ENCODE results near the gene CAMK2A. TPM values are rescaled to one million over a fixed set of nuclear protein-coding genes. Genes with fewer than 3 reads are reported as not detected.

The CAMK2A gene
- total RNA-seq, 1 donor from 2014 or later, result not detected

DNA sequence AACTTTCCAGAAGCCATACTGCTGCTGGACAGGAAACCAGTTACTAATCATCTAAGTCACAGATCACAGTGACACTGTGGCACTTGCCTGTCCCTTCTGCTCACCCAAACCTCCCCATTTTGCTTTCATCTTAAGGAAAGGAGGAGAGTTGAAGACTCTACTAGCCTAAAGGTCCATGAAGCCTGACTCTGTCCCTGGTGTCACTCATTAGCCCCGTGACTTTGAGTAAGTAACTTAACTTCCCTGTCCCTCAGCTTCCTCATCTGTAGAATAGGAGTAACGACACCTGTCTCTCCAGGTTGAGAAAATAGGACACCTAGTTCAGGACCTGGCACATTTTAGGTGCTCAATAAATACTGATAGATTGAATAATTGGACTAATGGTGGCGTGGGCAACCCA is 100.2 kb downstream of the CAMK2A start:
- Mint-ChIP-seq H3K27ac (ENCODE audit: unreplicated experiment) (no peak overlapping the region), H3K4me1 (ENCODE audit: unreplicated experiment) (no peaks in the 10 kb centered on the region), H3K27me3 (ENCODE audit: unreplicated experiment) (peaks cover 38% of the 10 kb centered on the region), H3K4me3 (ENCODE audit: unreplicated experiment) (no peak overlapping the region), H3K9me3 (ENCODE audit: unreplicated experiment) (no peaks in the 10 kb centered on the region), H3K36me3 (ENCODE audit: unreplicated experiment) (no peaks in the 10 kb centered on the region)
- no peak for DNase-seq (ENCODE audit: extremely low spot score, unreplicated experiment)
- TF ChIP-seq, protein P1, sequence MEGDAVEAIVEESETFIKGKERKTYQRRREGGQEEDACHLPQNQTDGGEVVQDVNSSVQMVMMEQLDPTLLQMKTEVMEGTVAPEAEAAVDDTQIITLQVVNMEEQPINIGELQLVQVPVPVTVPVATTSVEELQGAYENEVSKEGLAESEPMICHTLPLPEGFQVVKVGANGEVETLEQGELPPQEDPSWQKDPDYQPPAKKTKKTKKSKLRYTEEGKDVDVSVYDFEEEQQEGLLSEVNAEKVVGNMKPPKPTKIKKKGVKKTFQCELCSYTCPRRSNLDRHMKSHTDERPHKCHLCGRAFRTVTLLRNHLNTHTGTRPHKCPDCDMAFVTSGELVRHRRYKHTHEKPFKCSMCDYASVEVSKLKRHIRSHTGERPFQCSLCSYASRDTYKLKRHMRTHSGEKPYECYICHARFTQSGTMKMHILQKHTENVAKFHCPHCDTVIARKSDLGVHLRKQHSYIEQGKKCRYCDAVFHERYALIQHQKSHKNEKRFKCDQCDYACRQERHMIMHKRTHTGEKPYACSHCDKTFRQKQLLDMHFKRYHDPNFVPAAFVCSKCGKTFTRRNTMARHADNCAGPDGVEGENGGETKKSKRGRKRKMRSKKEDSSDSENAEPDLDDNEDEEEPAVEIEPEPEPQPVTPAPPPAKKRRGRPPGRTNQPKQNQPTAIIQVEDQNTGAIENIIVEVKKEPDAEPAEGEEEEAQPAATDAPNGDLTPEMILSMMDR (IDR thresholded peaks at IDR 0.05), result no peak

DNA sequence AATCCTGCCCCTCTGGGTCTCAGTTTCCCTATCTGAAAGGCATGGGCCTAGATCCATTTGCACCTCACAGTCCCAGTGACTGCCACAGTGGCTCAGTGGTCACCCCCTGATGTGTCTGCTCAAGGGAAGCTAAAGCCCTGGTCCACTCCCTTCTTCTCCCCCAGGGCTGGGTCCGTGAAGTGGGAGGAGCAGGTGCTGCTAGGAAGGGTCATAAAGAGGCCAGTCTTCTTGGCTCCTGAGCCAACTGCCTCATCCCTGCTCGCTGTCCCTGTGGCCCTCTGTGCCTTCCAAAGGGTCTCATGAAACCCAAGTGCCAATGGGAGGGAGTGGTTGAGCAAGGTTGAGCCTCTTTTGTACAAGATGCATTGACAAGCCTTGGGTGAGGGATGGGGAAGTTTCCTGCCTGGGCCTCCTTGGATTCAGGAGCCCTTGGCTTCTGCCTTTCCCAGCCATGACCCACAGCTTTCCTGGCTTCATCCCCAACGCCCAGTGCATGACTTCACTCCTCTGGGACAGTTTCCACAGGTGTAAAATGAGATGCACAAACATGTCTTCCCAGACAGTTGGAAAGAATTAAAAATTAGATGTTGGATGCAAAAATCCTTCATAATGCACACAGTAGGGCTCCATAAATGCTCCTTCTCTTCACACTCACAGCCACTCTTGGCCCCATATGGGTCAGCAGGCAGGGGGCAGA is 101.3 kb downstream of the CAMK2A start:
- peaks cover 38% of the 10 kb centered on the region for H3K27me3 Mint-ChIP-seq (ENCODE audit: unreplicated experiment)
- H3K27ac Mint-ChIP-seq (ENCODE audit: unreplicated experiment), result no peak overlapping the region
- no peaks in the 10 kb centered on the region for H3K4me1 Mint-ChIP-seq (ENCODE audit: unreplicated experiment)
- H3K9me3 Mint-ChIP-seq (ENCODE audit: unreplicated experiment), result no peaks in the 10 kb centered on the region
- H3K36me3 Mint-ChIP-seq (ENCODE audit: unreplicated experiment), result no peaks in the 10 kb centered on the region
- TF ChIP-seq, protein P1 (IDR thresholded peaks at IDR 0.05), result no peak
- no peak for DNase-seq (ENCODE audit: extremely low spot score, unreplicated experiment)
- no peak overlapping the region for H3K4me3 Mint-ChIP-seq (ENCODE audit: unreplicated experiment)

DNA sequence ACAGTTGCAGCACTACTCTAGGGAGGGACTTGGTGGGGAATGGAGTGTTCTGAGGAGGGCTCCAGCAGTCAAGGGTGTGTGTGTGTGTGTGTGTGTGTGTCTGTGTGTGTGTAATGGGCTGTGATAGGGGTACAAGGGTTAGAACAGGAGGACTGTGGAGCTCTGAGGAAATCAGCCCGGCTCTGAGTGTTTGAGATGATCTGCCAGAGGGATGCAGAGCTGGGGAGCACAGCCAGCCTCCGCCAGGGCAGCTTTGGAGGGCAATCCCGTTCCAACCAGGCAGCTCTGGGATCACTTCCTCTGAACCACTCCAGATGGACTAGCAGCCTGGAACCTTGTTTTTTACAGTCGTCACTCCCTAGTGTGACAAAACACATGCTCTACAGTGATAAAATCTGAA is 102.7 kb downstream of the CAMK2A start:
- Mint-ChIP-seq H3K9me3 (ENCODE audit: unreplicated experiment) (no peaks in the 10 kb centered on the region), H3K4me1 (ENCODE audit: unreplicated experiment) (no peaks in the 10 kb centered on the region), H3K27me3 (ENCODE audit: unreplicated experiment) (peaks cover 30% of the 10 kb centered on the region), H3K27ac (ENCODE audit: unreplicated experiment) (no peak overlapping the region), H3K36me3 (ENCODE audit: unreplicated experiment) (no peaks in the 10 kb centered on the region), H3K4me3 (ENCODE audit: unreplicated experiment) (no peak overlapping the region)
- TF ChIP-seq, protein P1 (IDR thresholded peaks at IDR 0.05), result no peak
- DNase-seq (ENCODE audit: extremely low spot score, unreplicated experiment), result no peak

DNA sequence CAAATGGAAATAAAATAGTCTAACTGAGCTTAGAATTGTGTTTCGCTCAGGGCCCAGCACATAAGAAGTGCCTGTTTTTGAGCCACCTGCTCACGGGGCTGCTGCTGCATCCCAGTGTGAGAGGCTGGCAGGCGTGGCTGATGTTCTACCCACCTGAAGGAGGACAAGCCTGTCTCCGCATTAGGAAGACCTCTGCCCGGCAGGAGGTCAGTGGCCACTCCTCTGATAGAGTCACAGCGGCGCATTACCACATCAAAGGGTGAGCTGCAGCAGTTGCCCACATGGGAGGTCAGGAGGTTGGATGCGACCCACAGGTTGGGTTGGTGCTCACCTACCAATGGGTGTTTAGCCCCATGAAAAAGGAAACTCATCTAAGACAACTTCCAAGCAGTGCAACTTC is 103.4 kb downstream of the CAMK2A start:
- Mint-ChIP-seq H3K4me3 (ENCODE audit: unreplicated experiment) (no peak overlapping the region), H3K4me1 (ENCODE audit: unreplicated experiment) (peaks cover 2% of the 10 kb centered on the region), H3K27ac (ENCODE audit: unreplicated experiment) (no peak overlapping the region), H3K9me3 (ENCODE audit: unreplicated experiment) (no peaks in the 10 kb centered on the region), H3K27me3 (ENCODE audit: unreplicated experiment) (peaks cover 24% of the 10 kb centered on the region), H3K36me3 (ENCODE audit: unreplicated experiment) (no peaks in the 10 kb centered on the region)
- no peak for DNase-seq (ENCODE audit: extremely low spot score, unreplicated experiment)
- TF ChIP-seq, protein P1 (IDR thresholded peaks at IDR 0.05), result no peak

DNA sequence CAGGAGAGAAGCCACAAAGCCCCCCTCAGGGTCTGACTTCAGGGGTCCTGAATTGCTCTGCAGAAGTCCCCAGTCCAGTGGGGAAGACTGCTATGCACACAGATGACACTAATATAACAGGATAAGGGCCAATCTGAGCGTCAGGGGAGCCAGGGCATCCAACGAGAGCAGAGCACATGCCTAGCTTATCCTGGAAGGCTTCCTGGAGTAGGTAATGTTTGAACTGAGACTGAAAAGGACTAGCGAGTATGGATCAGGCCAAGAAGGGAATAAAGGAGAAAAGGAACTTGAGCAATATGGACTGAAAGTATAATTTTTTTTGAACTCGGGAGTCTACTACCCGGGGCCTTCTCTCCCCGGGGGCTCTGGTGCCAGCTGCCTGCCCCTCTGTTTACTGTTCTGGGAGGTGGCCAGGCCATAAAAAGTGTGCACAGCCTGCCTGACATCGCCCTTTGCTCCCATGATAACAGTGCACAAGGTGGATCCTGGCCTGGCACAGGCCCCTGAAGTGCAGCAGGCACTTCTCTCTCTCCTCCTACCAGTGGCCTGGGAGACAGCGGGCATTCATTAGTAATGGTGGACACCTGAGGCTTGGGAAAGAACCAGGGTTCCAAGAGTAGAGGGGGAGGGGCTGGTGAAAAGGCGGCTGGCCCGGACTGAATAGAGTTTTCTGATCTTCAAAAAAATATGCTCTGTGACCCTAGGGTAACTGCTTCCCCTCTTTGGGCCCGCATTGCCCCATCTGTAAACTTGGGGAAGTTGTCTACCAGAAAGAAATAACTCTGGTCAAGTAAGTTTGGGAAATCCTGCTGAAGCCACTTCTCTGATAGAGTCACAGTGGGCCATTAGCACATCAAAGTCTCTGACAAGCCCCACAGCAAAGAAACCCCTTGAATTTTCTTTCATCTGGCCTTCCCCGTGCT is 104.3 kb downstream of the CAMK2A start:
- H3K4me3 Mint-ChIP-seq (ENCODE audit: unreplicated experiment), result no peak overlapping the region
- DNase-seq (ENCODE audit: extremely low spot score, unreplicated experiment), result no peak
- TF ChIP-seq, protein P1 (IDR thresholded peaks at IDR 0.05), result no peak
- H3K4me1 Mint-ChIP-seq (ENCODE audit: unreplicated experiment), result peaks cover 5% of the 10 kb centered on the region
- H3K9me3 Mint-ChIP-seq (ENCODE audit: unreplicated experiment), result no peaks in the 10 kb centered on the region
- H3K27ac Mint-ChIP-seq (ENCODE audit: unreplicated experiment), result no peak overlapping the region
- H3K36me3 Mint-ChIP-seq (ENCODE audit: unreplicated experiment), result no peaks in the 10 kb centered on the region
- peaks cover 18% of the 10 kb centered on the region for H3K27me3 Mint-ChIP-seq (ENCODE audit: unreplicated experiment)

Measured in osteocyte (in vitro differentiated cells).